A549 (cell line): ENCODE data around the gene FAM3C. TPM values are rescaled to one million over a fixed set of nuclear protein-coding genes. Genes with fewer than 3 reads are reported as not detected.

ENCODE experiments used
- ATAC-seq, 2 experiments: fragments of 200-7000 bp in 1 of 2; fragments of >200 bp in 1 of 2; cut with Nextera tagmentation in 1 of 2; cut with Tn5 transposase in 1 of 2; 3 replicates each; pipeline versions ENCODE4 v1.8.0 to v1.9.1; 2018 to 2020; ENCODE audit warnings: mild to moderate bottlenecking in 1 of 2, moderate library complexity in 1 of 2
- CTCF ChIA-PET: fragments of 300-600 bp; sonication (Branson Sonifier 250); formaldehyde crosslinking; extraction: SDS; loops from one replicate; lab custom pipeline; 2021; ENCODE audit warnings: antibody characterized with exemption, inconsistent platforms; lab: Yijun Ruan, JAX
- POLR2A ChIA-PET: fragments of 350-600 bp; formaldehyde crosslinking; extraction: SDS; loops from one replicate; lab custom pipeline; 2021; ENCODE audit warnings: antibody characterized with exemption, inconsistent platforms; lab: Yijun Ruan, JAX
- DNase-seq, 2 experiments: peaks; one replicate each; pipeline versions ENCODE4 v3.0.0 to v3.0.0-alpha.2; 2011 to 2016; ENCODE audit warnings: low read depth in 1 of 2, low spot score in 1 of 2
- FAIRE-seq: peaks from 2 replicates; lab custom pipeline; 2011; peaks lifted over from hg19 to GRCh38; lab: Jason Lieb, UNC
- H3K27ac ChIP-seq, 2 experiments: fragments of >200 bp; sonication (Bioruptor Twin); formaldehyde crosslinking; 3 replicates each; pipeline ENCODE4 v1.5.1; 2016 to 2017
- H3K4me1 ChIP-seq: fragments of >200 bp; sonication (Bioruptor Twin); formaldehyde crosslinking; 3 replicates; pipeline ENCODE4 v1.6.1; 2016
- H3K4me2 ChIP-seq: fragments of >200 bp; sonication (Bioruptor Twin); formaldehyde crosslinking; 3 replicates; pipeline ENCODE4 v1.6.1; 2016
- H3K4me3 ChIP-seq: fragments of >200 bp; sonication (Bioruptor Twin); formaldehyde crosslinking; 3 replicates; pipeline ENCODE4 v1.5.1; 2016
- H3K9me3 ChIP-seq: fragments of >200 bp; sonication (Bioruptor Twin); formaldehyde crosslinking; 3 replicates; pipeline ENCODE4 v1.6.1; 2016
- CHD2 ChIP-seq: fragments of 150-350 bp; IDR thresholded peaks from 2 replicates; pipeline ENCODE4 v1.6.1; 2014; ENCODE audit warnings: low read length; ENCODE audit not compliant: partially characterized antibody
- CHD4 ChIP-seq: fragments of 200-600 bp; sonication (generic); IDR thresholded peaks from 2 replicates; pipeline ENCODE4 v1.6.1; 2016; ENCODE audit warnings: antibody characterized with exemption, mild to moderate bottlenecking, borderline replicate concordance
- FOSB ChIP-seq: fragments of 250-450 bp; sonication (Bioruptor Pico); IDR thresholded peaks from 2 replicates; pipeline ENCODE4 v1.5.0; 2020; ENCODE audit warnings: mild to moderate bottlenecking, moderate library complexity
- FOSL2 ChIP-seq, 2 experiments: fragments of 450-650 bp in 1 of 2; fragments of >200 bp in 1 of 2; sonication (Bioruptor Twin) in 1 of 2; formaldehyde crosslinking; IDR thresholded peaks; 2 replicates each; pipeline versions ENCODE4 v1.5.0 to v1.6.1; 2016 to 2020; ENCODE audit warnings: mild to moderate bottlenecking in 1 of 2, moderate library complexity in 1 of 2
- KDM5A ChIP-seq: fragments of 200-600 bp; sonication (generic); IDR thresholded peaks from 2 replicates; pipeline ENCODE4 v1.6.1; 2016; ENCODE audit warnings: antibody characterized with exemption, mild to moderate bottlenecking
- MAFK ChIP-seq: fragments of 450-650 bp; IDR thresholded peaks from 2 replicates; pipeline ENCODE4 v1.6.1; 2014; ENCODE audit not compliant: partially characterized antibody
- NFE2L2 ChIP-seq: fragments of 150-350 bp; conservative IDR thresholded peaks from 2 replicates; pipeline ENCODE4 v1.6.1; 2014; ENCODE audit warnings: low read length
- POLR2A ChIP-seq: IDR thresholded peaks from 2 replicates; pipeline ENCODE4 v1.6.1; 2012; ENCODE audit warnings: mild to moderate bottlenecking, low read length
- RAD21 ChIP-seq, 2 experiments: fragments of >200 bp in 1 of 2; sonication (Bioruptor Twin) in 1 of 2; formaldehyde crosslinking in 1 of 2; IDR thresholded peaks in 1 of 2; conservative IDR thresholded peaks in 1 of 2; 2 replicates in 1 of 2; 3 replicates in 1 of 2; pipeline ENCODE4 v1.6.1; 2012 to 2018; ENCODE audit warnings: inconsistent platforms in 1 of 2
- RCOR1 ChIP-seq: fragments of 150-350 bp; IDR thresholded peaks from 2 replicates; pipeline ENCODE4 v1.6.1; 2014; ENCODE audit warnings: antibody characterized with exemption, low read length, low read depth
- RFX5 ChIP-seq: fragments of 450-650 bp; IDR thresholded peaks from 2 replicates; pipeline ENCODE4 v1.7.1; 2014; ENCODE audit warnings: antibody characterized with exemption, mild to moderate bottlenecking, moderate library complexity
- RNF2 ChIP-seq: fragments of 200-600 bp; sonication (generic); IDR thresholded peaks from 2 replicates; pipeline ENCODE4 v1.6.1; 2016; ENCODE audit warnings: low read depth, mild to moderate bottlenecking, antibody characterized with exemption, moderate library complexity, borderline replicate concordance
- TP53 ChIP-seq: fragments of 250-450 bp; sonication (Bioruptor Pico); IDR thresholded peaks from 2 replicates; pipeline ENCODE4 v1.5.0; 2021; ENCODE audit warnings: mild to moderate bottlenecking, moderate library complexity
- ZNF302 ChIP-seq: fragments of 250-450 bp; sonication (Bioruptor Pico); IDR thresholded peaks from 2 replicates; pipeline ENCODE4 v1.9.0; 2021; ENCODE audit warnings: inconsistent platforms, mild to moderate bottlenecking, moderate library complexity
- WGBS: methylation state at CpG from one replicate; pipeline ENCODE4 v1.1.6; 2017; ENCODE audit errors: missing lambda C conversion rate; 5-methylcytosine and 5-hydroxymethylcytosine counted together
- polyA plus RNA-seq, 4 experiments: library from polyadenylated mRNA; depleted of rRNA in 3 of 4; stranded (reverse); fragments of >200 nt; fragmentation: RNase III in 1 of 4; extraction: RNeasy Plus Mini Kit Qiagen cat#74134 plus additional on column Dnase treatment in 1 of 4; gene quantifications; 2 replicates in 3 of 4; 3 replicates in 1 of 4; pipeline ENCODE4 v1.2.3, GENCODE V29; 2011 to 2017
- TF ChIP-seq, protein P1 (sequence below): fragments of 150-350 bp; IDR thresholded peaks from 2 replicates; pipeline ENCODE4 v1.6.1; 2014; ENCODE audit warnings: low read depth, mild to moderate bottlenecking, low read length

The FAM3C gene
- polyA plus RNA-seq, 2 of the 4 experiments (the other 2 are of a cell fraction): 29.4 to 46.4 TPM

DNA sequence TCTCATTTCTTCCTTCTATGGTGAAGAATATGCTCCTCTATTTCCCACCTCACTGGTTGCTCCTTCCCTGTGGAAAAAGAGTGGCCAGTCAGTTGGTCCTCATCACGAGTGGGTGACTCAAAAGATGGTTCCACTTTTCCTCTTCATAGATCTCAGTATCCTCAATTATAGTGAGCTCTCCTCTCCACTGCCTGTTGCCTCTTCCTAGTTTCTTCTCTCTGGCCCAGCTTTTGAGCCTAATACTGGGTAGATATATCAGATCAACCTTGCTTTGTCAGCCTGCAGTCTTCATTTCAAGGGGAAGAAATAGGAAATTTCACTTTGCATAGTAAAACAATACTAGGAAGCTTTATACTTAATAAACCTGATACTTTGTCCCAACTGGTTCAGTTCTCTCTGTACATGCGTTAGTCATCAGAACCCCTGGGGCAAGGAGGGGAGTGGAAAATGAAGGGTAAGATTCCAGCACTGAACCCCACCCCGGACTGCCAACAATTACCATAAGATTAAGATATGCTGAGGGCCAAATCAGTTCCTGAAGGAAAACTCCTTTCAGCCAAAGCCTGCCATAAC is 82.8 kb downstream of the FAM3C start:
- no peak for ATAC-seq
- POLR2A ChIA-PET: no interaction called here
- 2% methylated on average over 3 of the region's 3 CpGs for WGBS
- Histone ChIP-seq H3K4me2 (peak overlapping the region; percentile 45; the same call in 2 of the 3 replicates), H3K4me3 (no peak overlapping the region), H3K27ac (no peak overlapping the region), H3K9me3 (no peaks in the 10 kb centered on the region), H3K4me1 (no peaks in the 10 kb centered on the region)
- FAIRE-seq: no peak
- no peak for TF ChIP-seq RFX5
- TF ChIP-seq CHD4: no peak
- TF ChIP-seq RNF2: no peak
- no peak for TF ChIP-seq MAFK
- TF ChIP-seq CHD2: no peak
- DNase-seq: no peak
- CTCF ChIA-PET: interaction anchor here (1.3 kb wide), 1 partner anchor 681 kb away, joined by 3 read pairs; no protein-coding TSS in a partner anchor

DNA sequence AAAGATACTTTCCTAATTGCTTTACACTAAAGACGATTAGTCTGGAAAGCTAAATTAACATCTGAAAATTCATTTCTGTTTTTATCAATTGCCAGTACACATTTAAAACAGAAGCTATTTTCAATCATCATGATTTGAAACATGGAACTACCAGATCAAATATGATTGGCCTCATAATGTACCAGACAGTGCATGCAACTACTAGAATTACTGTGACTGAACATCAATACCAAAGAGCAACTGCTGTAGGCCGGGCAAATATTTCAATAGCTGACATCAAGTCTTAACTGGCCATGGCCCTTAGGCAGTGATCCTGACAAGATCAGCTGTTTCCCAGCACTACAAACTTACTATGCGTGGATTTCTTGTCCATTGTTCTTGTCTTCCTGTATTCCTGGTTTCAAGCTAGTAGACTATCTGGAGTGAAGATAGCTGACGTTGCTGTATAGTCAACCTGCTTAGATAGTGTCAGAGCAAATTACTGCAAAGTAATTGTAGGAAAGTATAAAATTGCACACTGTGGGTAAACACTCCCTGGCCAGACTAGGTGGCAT is 89.0 kb downstream of the FAM3C start:
- H3K9me3 ChIP-seq: no peaks in the 10 kb centered on the region
- CTCF ChIA-PET: no interaction called here
- no peak overlapping the region for H3K27ac ChIP-seq
- DNase-seq (no peak), FAIRE-seq (no peak), ATAC-seq (no peak)
- no peak overlapping the region for H3K4me3 ChIP-seq
- POLR2A ChIA-PET: no interaction called here
- 32% methylated on average over 4 of the region's 4 CpGs for WGBS
- H3K4me1 ChIP-seq: no peaks in the 10 kb centered on the region
- no peak overlapping the region for H3K4me2 ChIP-seq
- TF ChIP-seq NFE2L2 (no peak), CHD2 (no peak), TP53 (CRISPR knock-in tag) (no peak)
- TF ChIP-seq, all 56 proteins: peak for 0

DNA sequence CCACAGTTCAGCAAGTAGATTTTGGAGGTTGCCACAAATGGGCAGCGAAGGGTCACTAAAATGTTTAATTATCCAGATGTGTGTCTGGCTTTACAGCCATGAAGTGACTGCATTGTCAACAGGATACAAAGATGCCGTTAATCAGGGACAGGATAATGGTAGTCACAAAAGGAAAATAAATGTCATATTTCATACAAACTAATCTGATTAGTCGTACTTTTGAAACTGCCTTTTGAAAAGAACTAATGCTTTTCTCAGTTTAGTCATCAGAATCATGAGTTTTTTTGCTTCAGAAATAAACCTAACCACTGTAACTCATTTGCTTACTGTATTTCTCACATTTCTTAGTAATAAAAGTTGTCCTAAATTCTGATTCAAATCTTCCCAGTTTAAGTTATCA is 89.5 kb downstream of the FAM3C start:
- FAIRE-seq (no peak), ATAC-seq (no peak), DNase-seq (no peak)
- no peak overlapping the region for H3K27ac ChIP-seq
- no peak overlapping the region for H3K4me3 ChIP-seq
- no peaks in the 10 kb centered on the region for H3K4me1 ChIP-seq
- H3K4me2 ChIP-seq: no peak overlapping the region
- 3% methylated on average over 3 of the region's 3 CpGs for WGBS
- CTCF ChIA-PET: no interaction called here
- no peaks in the 10 kb centered on the region for H3K9me3 ChIP-seq
- TF ChIP-seq ZNF302 (CRISPR knock-in tag) (no peak), FOSL2 (IDR thresholded peaks at IDR 0.05) (no peak), FOSL2 (CRISPR knock-in tag; IDR thresholded peaks at IDR 0.05) (no peak), RAD21 (conservative IDR thresholded peaks at IDR 0.05 in 1 of 2, IDR thresholded peaks at IDR 0.05 in 1 of 2) (no peak)
- POLR2A ChIA-PET: no interaction called here

DNA sequence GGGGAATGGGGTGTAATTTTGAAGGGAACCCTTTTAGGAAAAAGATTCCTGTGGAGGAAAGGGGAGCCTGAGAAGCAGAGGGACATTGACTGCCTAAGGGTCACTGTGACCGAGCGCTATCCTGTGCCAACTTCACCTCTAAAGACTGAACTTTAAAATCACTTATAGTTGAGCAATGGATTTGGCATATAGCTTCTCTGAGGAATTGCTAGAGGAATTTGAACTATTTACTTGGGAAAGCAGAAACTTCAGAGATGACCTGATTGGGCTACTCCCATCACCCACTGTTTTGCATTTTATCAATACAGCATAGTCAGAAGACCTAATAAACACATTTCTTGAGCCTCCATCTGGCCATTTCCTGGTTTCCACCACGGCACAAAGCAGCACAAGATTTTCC is 91.0 kb downstream of the FAM3C start:
- CTCF ChIA-PET: no interaction called here
- Histone ChIP-seq H3K4me3 (no peak overlapping the region), H3K4me1 (no peaks in the 10 kb centered on the region), H3K9me3 (no peaks in the 10 kb centered on the region), H3K4me2 (no peak overlapping the region), H3K27ac (no peak overlapping the region)
- FAIRE-seq (no peak), DNase-seq (no peak), ATAC-seq (no peak)
- WGBS: 46% methylated on average over 3 of the region's 3 CpGs
- TF ChIP-seq FOSB (CRISPR knock-in tag): no peak
- no peak for TF ChIP-seq RAD21 (conservative IDR thresholded peaks at IDR 0.05 in 1 of 2, IDR thresholded peaks at IDR 0.05 in 1 of 2)
- no peak for TF ChIP-seq POLR2A
- TF ChIP-seq KDM5A: no peak
- no peak for TF ChIP-seq RCOR1
- POLR2A ChIA-PET: no interaction called here

DNA sequence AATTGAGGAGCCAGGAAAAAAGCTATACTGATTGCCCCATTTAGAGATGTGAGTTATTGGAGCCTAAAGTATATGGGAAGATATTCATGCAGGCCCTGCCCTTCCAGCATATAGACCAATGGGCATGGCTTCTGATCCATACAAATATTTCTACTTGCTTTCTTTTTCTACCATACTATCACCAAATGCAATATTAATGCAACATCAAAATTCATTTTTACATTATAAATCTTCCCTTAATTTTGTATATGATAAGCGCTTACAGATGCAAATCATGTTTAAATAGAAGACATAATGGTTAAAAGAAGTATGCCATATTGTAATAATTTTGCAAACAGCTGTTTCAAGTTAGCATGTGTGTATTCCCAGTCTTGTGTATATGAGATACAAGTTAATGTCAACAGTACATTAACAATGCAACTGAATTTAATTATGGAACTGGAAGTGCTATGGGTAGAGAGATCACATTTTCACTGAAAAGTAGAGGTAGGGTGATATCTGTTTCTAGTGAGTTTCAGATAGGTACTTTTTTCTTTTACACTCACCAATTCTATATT is 91.9 kb downstream of the FAM3C start:
- H3K4me2 ChIP-seq: no peak overlapping the region
- no peak for TF ChIP-seq NFE2L2
- no peak for TF ChIP-seq ZNF302 (CRISPR knock-in tag)
- TF ChIP-seq, protein P1, sequence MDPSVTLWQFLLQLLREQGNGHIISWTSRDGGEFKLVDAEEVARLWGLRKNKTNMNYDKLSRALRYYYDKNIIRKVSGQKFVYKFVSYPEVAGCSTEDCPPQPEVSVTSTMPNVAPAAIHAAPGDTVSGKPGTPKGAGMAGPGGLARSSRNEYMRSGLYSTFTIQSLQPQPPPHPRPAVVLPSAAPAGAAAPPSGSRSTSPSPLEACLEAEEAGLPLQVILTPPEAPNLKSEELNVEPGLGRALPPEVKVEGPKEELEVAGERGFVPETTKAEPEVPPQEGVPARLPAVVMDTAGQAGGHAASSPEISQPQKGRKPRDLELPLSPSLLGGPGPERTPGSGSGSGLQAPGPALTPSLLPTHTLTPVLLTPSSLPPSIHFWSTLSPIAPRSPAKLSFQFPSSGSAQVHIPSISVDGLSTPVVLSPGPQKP: no peak
- no peak for TF ChIP-seq RAD21 (conservative IDR thresholded peaks at IDR 0.05 in 1 of 2, IDR thresholded peaks at IDR 0.05 in 1 of 2)
- ATAC-seq (no peak), FAIRE-seq (no peak), DNase-seq (no peak)
- H3K9me3 ChIP-seq: no peaks in the 10 kb centered on the region
- no peak overlapping the region for H3K4me3 ChIP-seq
- WGBS: 51% methylated on average over 1 of the region's 1 CpG
- H3K27ac ChIP-seq: no peak overlapping the region
- ChIA-PET POLR2A (no interaction called here), CTCF (no interaction called here)
- no peaks in the 10 kb centered on the region for H3K4me1 ChIP-seq
